Activated CD4-positive, CD25-positive, alpha-beta regulatory T cell (primary cell): ENCODE data around the gene SLC22A7.

ENCODE experiments used
- DNase-seq, 4 experiments: peaks; one replicate each; lab custom pipeline; 2025; lab: John Stamatoyannopoulos, UW

The SLC22A7 gene

DNA sequence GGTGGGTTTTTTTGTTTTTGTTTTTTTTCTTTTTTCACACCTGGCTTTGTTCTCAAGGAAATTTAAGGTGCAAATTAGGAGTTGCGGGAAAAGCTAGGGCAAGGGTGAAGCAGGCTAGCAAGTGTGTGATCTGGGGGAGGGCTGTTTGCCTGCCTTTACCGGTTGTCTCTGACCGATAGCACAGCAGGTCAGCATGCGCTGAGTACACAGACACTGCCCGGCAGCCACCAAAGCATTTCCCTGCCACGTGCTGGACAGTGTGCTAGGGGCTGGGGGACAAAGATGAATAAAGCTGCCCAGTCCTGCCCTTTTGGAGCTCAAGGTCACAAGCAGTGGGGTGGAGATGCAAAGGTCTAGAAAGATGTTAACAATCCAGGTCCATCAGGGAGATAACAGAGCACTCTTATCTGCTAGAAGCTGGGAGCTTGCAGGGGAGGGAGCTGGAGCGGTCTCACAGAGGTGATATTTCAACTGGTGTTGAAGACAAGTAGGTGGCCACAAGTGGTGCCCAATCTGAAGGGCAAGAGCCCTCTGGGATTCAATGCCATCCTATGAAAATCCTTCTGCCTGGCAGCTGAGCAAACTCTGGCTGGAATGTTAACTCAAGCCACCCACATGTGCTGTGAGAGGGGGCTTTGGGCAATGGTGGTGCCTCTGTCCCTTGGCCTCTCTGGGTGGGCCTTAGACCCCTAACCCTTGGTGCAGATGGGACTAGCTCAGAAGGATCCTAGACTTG, 30.3 kb upstream of the SLC22A7 start:
- DNase-seq = no peak

DNA sequence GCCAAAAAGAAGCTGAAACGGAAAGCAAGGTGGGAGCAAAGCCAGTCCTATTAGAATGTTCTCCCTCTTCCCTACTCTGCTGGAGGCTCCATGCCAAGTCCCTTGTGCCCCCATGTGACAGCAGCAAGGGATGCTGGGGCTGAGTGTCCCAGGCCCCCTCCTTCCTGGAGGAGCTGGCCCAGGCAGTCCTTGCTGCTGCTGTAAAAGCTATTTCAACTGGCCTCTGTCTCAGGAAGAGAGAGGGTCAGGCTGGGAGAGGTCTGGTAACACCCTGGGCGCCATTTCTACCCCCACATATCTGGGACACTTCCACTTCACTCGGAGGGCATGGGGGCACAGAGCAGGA, 29.7 kb upstream of the SLC22A7 start:
- DNase-seq = no peak

DNA sequence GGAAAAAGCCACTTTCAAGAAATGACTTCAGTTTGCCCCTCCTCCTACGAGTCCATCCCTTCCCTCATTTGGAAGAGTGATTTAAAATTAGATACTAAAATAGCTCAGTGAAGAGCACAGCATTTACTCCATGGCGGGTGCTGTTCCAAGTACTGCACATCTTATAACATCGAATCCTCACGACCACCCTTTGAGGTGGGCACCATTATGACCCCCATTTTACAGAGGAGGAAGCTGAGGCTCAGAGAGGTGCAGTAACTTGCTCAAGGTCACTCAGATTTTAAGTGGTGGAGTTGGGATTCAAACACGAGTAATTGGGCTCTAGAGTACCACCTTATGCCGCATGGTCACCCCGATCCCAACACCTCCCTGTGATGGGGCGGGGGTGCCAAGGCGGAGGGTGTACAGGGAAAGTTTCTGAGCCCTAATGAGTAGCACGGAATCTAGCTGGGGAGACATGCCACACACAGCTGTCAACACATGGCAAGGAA, 29.2 kb upstream of the SLC22A7 start:
- no peak for DNase-seq

DNA sequence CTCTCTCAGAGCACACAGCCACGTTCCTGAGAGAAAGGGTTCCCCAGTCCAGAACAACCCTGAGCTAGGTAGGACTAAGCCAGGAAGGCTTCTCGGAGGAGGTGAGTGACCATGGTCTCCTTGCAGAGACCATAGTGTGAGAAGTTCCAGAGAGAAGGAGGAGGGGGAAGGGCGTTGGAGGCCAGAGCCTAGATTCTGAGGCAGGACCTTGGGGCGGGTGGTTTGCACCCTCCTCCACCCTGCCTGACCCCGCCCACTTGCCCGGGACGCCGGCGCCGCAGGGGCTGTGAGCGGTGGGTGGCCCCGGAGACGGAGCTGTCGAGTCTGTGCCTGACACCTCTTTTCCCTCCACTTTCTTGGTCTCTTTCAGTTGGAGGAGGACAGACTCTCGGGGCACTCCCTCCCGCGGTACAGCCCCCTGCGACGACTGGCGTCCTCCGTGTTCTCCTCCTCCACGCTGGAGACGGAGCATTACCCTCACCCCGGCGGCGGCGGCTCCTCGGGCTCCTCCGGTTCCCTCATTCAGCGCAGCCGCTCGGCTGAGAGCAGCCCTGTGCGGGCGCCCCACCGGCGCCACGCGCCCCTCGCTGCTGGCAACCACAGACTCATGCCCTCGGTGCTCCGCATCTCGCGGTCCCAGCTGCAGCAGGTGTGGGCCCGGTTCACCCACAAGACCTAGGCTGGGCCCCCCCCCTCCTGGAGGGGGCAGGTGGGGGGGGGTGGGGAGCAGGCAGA, 28.6 kb upstream of the SLC22A7 start:
- no peak for DNase-seq

DNA sequence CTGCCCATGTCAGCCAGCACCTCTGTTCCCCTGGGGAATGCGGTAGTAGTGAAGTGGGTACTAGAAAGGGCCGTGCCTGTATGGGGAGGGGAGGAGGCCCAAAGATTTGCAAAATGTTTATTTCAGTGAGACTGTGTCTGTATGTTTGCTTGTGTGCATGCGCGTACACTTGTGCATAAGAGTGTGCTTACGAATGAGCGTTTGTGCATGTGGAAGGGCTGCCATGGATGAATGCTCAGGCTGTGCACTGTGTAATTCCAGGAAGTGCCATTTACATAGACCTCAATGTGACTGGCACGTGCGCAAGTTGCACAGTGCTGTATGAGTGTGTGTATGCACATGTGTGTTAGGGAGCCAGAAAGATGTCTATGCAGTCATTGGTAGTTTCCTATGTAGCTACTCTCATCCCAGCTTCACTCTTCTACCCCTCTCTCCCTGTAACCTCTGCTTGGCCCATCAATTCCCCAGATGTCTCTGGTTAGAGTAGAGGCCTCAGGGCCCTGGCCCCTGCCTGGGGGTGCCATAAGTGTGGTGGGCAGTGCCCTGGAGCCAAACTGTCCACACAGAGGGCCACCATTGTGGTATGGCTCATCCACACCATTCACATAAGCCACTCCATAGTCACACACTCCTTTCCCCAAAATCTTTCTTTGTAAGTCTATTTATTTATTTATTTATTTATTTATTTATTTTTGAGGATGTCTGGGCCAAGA, 26.8 kb upstream of the SLC22A7 start:
- DNase-seq = no peak

DNA sequence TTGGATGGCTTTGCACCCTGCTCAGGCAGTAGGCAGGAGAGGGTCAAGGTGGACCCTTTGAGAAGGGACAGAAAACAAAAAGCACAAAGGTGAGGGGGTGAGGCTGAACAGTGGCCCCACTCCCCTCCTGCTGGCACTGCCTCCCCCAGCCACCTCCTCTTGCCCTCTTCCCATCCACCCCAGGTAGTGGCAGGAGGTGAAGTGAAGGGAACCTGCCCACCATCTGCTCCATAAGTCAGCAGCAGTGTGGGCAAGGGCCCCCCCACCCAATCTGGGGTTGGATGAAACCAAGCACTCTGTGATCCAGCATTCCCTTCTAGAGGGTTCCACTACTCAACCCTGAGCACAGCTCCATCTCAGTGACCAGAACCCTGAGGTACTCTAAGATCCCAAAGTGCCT, 26.1 kb upstream of the SLC22A7 start:
- DNase-seq = no peak

DNA sequence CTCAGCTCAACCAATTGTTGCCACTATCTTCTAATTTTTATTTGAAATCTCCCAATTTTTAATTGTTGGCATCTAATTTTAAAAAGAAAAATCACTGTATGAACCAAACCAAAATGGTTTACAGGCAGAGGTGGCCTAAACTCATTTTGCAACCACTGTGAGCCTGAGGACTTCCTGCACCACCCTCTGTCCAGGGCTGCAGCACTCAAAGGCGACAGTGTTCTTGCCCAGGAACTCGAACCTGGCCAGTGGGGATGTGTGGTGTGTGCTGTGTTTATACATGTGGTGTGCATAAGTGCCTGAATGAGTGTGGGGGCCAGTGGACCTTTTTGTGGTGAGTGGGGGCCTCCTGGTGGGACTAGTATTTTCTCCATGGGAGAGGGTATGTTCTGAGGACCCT, 24.4 kb upstream of the SLC22A7 start:
- DNase-seq = no peak

DNA sequence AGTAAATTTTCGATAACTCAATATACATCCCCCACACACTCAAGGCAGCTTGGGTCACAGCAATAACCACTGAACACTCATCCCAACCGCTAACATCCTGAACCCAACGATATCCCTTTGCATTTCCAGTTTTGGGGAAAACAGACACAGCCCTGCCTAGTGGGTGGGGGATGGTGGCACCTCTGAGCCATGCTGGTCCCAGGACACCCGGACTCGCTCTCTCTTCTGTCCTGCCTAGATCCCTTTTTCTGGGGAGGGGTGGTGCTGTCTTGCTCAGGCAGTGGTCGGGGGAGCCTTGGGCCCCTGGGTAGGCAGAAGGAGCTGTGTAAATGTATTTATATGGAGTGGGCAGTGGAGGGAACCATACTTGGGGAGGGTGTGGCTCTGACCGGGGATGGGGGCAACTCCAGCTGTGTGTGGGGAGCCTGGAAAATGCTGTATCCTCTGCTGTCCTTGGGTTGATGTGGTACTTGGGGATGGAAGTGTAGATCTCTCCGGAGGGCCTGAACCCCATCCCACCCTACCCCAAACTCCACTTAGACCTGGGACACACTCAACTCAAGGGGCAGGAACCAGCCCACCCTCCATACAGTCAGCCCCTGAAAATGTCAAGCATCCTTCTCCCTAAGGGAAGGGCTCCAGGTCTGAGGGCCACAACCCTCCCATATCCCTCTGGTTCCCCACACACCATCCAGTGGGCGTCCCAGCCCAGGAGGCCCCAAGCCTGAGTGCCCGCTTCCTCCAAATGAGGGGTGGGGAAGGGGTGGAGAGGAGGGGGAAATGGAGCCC, 23.7 kb upstream of the SLC22A7 start:
- no peak for DNase-seq

DNA sequence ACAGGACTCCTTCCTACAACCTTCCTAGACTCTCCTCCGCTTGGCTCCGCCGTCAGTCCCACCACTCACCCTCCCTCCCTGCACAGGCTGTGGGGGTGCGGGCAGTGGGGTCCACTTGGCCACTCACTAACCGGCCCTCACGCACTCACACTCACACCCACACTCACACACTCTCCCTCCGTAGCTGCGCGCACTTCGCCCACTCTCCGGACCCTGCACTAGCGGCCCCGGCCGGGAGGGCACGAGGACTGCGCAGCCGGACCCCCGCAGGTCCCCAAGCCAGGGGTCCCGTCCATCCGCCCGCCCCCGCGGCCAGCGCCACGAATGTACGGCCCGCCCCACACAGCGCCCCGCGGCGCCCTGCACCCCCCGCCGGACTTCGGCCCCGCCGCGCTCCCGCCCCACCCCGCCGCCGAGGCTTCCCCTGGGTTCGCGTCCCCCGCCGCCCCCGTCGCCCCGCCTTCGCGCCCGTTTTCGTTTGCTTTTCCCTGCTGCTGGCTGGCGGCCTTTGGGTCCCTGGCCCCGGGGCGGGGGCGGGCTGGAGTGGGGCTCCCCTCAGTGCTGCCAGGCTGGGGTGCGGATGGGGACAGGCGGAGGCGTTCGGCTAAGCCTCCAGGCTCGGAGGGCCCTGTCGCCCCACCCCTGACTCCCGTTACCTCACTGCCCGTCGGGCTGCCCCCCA, 23.0 kb upstream of the SLC22A7 start:
- no peak for DNase-seq

DNA sequence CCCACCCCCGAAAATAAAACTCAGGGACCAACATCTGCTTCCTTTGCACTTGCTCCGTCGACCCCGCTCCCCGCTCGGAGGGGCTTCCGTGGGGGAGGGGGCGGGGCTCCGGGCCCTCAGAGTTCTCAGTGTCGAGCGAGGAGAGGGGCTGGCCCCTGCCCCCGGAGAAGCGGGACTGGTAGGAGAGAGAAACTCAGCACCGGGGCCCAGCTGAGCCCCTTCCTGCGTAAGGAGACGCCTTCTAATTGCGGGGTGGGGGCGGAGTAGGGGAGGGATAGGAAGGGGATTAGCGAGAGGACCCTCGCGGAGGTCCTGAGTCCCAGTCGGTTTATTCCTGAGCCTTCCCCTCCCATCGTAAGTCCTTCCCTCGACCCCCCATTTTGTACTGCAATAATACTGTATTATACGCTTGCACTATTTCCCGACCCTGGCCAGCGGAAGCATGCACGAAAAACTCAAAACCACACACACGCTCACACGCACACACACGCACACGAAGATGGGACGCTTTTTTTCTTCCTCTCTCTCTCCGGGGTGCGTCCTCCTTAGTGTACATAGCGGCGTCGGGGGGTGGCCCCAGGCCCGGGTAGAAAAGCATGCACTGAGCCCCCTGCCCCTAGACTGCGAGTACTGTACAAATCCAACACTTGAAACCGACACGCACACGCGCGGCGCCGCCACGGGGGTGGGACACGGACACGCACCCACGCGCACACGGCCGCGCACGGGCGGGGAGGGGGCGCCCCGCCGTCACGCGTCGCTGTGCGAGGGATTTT, 22.1 kb upstream of the SLC22A7 start:
- DNase-seq = peak in 1 of 4 experiments; percentile 19

DNA sequence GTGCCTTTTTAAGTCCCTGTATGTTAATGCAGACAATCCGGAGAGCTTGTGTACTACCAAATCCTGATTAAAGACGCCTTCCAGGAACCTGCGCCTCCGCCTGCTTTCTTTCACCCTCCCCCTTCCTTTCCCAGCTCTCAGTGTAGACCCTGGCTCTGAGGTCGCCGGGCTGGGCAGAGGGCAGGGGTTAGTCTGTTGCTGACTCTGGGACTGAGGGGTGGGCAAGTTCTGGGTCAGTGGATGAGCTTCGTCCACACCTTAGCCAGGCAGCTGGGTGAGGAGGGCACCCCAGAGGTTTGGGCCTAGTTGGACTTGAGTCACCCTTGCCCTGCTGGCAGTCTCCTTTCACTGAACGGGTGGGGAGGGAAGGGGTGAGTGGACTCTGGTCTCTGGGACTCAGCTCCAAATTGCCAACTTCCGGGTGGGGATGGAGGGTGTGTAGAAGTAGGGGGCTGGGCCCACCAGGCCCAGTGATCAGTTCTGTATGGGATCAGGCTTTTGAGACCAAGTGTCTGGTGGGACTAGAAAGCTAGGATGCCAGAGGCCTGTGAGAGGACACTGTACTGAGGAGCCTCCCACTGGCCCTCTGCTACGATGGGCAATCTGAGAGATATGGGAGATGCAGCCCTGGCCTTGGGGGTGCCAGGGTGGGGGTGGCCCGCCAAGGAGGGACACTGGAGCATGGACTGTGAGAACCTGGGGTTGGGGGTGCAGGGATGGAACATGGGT, 21.3 kb upstream of the SLC22A7 start:
- no peak for DNase-seq

DNA sequence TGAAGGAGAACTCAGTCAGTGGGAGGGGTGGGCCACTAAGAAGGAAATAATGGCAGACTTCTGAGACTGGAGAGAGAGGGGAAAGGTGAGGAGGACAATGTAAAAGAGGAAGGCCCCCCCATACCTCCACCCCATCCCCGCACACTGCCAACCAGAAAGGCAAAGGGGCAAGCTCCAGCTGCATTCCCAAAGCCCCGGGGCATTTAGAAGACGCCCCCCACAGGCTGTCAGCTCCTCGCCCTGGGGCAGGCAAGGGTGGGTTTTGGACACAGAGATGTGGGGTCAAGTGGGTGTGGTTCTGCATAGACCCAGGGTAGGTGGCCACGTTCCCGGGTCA, 20.8 kb upstream of the SLC22A7 start:
- no peak for DNase-seq

DNA sequence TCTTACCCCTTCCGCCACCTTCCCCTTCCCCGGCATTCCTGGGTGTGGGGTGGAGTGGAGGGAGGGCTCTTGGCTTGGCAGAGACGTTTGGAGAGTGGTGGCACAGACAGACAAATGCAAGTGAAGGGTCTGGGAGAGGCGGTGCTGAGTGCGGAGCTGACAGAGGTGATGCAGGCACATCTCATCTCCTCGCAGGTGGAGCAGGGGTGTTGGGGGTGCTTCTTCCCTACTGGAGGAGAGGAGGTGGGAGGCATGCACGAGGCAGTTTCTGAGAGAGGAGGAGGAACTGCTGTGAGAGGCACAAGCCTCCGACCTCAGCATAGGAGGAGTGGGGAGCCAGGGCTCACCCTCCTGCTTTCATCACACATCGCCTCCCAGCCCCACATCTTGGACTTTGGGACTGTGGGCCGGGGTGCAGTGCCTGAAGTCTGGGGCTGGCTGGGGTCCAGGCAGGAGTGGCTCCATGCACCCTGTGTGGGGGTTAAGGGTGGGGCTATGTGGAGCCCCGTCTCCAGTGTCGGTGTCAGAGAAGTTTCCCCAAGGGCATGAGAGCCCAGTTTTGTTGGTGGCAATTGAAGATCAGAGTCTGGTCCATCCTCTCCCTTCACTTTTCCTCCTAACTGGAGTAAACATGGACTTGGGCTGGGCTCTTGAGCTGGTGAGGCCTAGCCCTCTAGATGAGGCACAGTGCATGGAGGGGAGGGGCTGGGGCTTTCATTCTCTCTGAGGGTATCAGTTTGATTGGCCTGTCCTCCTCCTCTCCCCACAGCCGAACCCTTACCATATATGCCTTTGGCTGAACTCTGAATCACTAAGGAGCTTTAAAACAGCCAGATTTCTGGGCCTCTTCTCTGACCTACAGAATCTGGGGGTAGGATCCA, 20.2 kb upstream of the SLC22A7 start:
- no peak for DNase-seq

DNA sequence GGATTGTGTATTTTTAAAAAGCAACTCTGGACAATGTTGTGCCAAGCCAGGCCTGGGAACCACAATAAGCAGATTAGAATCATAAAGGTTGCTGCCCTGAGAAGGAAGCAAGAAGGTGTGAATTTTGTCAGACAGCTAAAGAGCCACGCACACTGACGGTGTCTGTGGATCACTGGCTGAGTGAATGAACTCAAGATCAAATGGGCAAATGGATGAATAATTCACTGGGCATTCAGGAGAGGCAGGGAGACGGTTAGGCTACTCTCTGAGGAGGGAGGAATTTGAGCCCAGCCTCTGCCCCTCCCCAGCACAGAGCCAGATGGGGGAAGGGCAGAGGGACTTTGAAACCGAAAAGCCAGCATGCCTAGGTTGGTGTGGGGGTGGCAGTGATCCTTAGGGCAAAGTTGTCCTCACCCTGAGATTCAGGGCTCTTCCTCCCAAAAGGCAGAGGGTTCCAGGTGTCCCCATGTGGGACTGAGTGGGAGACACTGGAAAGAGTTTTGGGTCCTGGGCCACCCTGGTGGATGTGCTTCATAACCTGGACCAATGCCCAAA, 19.5 kb upstream of the SLC22A7 start:
- no peak for DNase-seq

DNA sequence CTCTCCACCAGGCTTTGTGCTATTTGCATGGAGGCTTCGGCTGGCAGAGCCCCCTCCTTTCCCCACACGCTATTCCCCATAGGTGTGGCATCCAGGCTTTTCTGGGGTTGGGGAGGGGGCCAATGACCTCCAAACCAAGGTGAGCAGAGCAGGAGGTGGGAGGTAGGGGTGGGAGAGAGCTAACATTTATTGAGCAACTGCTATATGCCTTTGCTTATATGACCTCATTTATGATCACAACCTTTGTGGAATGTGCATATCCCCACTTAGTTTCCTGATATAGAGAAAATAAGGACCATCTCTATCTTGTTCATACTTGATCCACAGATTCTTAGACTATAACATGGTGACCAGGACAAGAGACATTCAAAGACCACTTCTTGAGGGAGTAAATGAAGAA, 17.8 kb upstream of the SLC22A7 start:
- no peak for DNase-seq

DNA sequence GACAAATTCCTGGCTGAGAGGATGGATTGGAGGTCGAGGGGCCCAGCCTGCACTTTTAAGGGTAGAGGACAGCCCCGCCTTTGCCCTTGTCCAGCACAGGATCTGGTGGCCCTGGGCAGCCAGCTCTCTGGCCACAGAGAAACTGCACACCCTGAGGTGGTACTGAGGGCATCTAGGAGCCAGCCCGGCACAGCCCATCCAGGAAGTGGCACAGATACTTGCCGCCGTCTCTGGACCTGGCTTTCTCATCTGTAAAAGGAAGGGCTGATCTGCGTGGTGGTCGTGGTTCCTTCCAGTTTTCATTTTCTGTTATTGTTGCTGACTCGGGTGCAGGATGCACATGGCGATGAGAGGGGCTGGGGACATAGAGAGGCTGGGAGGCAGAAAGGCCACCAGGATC, 16.0 kb upstream of the SLC22A7 start:
- DNase-seq = no peak

DNA sequence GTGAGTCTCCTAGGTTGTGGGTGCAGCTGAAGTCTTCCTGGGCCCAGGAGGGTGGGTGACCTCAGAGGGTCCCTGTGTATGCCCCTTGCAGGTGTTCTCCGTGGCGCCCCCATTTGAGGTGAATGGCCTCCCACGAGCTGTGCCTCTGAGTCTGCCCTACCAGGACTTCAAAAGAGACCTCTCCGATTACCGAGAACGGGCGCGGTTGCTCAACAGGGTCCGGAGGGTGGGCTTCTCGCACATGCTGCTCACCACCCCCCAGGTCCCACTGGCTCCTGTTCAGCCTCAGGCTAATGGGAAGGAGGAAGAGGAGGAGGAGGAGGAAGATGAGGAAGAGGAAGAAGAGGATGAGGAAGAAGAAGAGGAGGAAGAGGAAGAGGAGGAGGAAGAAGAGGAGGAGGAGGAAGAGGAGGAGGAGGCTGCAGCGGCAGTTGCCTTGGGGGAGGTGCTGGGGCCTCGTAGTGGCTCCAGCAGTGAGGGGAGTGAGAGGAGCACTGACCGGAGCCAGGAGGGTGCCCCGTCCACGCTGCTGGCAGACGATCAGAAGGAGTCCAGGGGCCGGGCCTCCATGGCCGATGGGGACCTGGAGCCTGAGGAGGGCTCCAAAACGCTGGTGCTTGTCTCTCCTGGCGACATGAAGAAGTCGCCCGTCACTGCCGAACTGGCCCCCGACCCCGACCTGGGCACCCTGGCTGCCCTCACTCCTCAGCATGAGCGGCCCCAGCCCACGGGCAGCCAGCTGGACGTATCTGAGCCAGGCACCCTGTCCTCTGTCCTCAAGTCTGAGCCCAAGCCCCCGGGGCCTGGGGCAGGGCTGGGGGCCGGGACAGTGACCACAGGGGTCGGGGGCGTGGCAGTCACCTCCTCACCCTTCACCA, 15.2 kb upstream of the SLC22A7 start:
- DNase-seq = no peak

DNA sequence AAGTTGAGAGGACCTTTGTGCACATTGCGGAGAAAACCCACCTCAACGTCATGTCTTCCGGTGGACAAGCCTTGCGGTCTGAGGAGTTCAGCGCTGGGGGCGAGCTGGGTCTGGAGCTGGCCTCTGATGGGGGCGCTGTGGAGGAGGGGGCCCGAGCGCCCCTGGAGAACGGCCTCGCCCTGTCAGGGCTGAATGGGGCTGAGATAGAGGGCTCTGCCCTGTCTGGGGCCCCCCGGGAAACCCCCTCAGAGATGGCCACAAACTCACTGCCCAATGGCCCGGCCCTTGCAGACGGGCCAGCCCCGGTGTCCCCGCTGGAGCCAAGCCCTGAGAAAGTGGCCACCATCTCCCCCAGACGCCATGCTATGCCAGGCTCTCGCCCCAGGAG, 14.6 kb upstream of the SLC22A7 start:
- DNase-seq = no peak
